HepG2 (cell line): ENCODE data around the gene MMP28. TPM values are rescaled to one million over a fixed set of nuclear protein-coding genes. Genes with fewer than 3 reads are reported as not detected.

Experiments
- ATAC-seq: fragments of 200-7000 bp; cut with Tn5 transposase; 3 replicates; pipeline ENCODE4 v1.9.1; 2020; ENCODE audit warnings: mild to moderate bottlenecking, moderate library complexity
- BruUV-seq: library from RNA; stranded (reverse); fragments of 400-500 nt; replicated peaks from 2 replicates; lab custom pipeline; 2021; lab: Mats Ljungman, UMichigan
- CTCF ChIA-PET: fragments of 300-600 bp; formaldehyde crosslinking; extraction: SDS; loops from one replicate; lab custom pipeline; 2021; ENCODE audit warnings: low total read pairs, inconsistent platforms, low intra/inter-chr PET ratio; lab: Yijun Ruan, JAX
- POLR2A ChIA-PET: fragments of 350-600 bp; sonication (Branson Sonifier 250); formaldehyde crosslinking; loops from one replicate; lab custom pipeline; 2020; ENCODE audit warnings: antibody characterized with exemption, inconsistent platforms; lab: Yijun Ruan, JAX
- DNase-seq: peaks from one replicate; pipeline ENCODE4 v3.0.0-alpha.2; 2015; ENCODE audit warnings: low spot score
- FAIRE-seq: peaks from 3 replicates; lab custom pipeline; 2011; peaks lifted over from hg19 to GRCh38; lab: Jason Lieb, UNC
- H2AFZ ChIP-seq: one replicate; pipeline ENCODE4 v1.6.1; 2011; ENCODE audit warnings: low read length, inconsistent platforms
- H3K27ac ChIP-seq: fragments of 300-600 bp; 3 replicates; pipeline ENCODE4 v1.8.0; 2011; ENCODE audit warnings: mixed run types, mild to moderate bottlenecking, mixed read lengths, low read length, inconsistent platforms; ENCODE audit not compliant: insufficient read depth; ENCODE audit errors: extremely low read length
- H3K27me3 ChIP-seq, 2 experiments: fragments of 200-600 bp in 1 of 2; 2 replicates in 1 of 2; 3 replicates in 1 of 2; pipeline versions ENCODE4 v1.6.0 to v1.8.0; 2011; ENCODE audit warnings: low read length in 2 of 2, mild to moderate bottlenecking in 2 of 2, moderate library complexity in 2 of 2, inconsistent platforms in 1 of 2; ENCODE audit not compliant: insufficient read depth in 2 of 2, control insufficient read depth in 1 of 2
- H3K36me3 ChIP-seq, 2 experiments: fragments of 200-600 bp in 1 of 2; replicated peaks in 1 of 2; 2 replicates in 1 of 2; 3 replicates in 1 of 2; pipeline versions ENCODE4 v1.5.1 to v1.8.0; 2011; ENCODE audit warnings: low read length in 2 of 2, inconsistent platforms in 1 of 2; ENCODE audit not compliant: insufficient read depth in 2 of 2, control insufficient read depth in 1 of 2
- H3K4me1 ChIP-seq: 2 replicates; pipeline ENCODE4 v1.5.1; 2012; ENCODE audit warnings: low read length, inconsistent platforms; ENCODE audit not compliant: insufficient read depth
- H3K4me2 ChIP-seq: 2 replicates; pipeline ENCODE4 v1.6.0; 2011; ENCODE audit warnings: low read depth, low read length, inconsistent platforms
- H3K4me3 ChIP-seq, 3 experiments: fragments of 200-600 bp in 1 of 3; sonication (generic), shearing (Covaris generic) in 1 of 3; replicated peaks in 1 of 3; 2 replicates each; pipeline ENCODE4 v1.5.1; 2011 to 2016; ENCODE audit warnings: low read length in 3 of 3, inconsistent platforms in 2 of 3, low read depth in 2 of 3, mild to moderate bottlenecking in 2 of 3, control low read depth in 1 of 3, mixed read lengths in 1 of 3; ENCODE audit not compliant: insufficient read depth in 1 of 3
- H3K79me2 ChIP-seq: one replicate; pipeline ENCODE4 v1.6.1; 2011; ENCODE audit warnings: low read length, inconsistent platforms; ENCODE audit not compliant: insufficient read depth
- H3K9ac ChIP-seq: 2 replicates; pipeline ENCODE4 v1.6.0; 2011; ENCODE audit warnings: mild to moderate bottlenecking, low read depth, low read length, inconsistent platforms; ENCODE audit not compliant: insufficient read depth
- H3K9me3 ChIP-seq: 2 replicates; pipeline ENCODE4 v1.5.1; 2012; ENCODE audit warnings: mild to moderate bottlenecking, low read length
- H4K20me1 ChIP-seq: 2 replicates; pipeline ENCODE4 v1.6.0; 2011; ENCODE audit warnings: inconsistent platforms, mild to moderate bottlenecking, low read length, moderate library complexity; ENCODE audit not compliant: insufficient read depth
- BRCA1 ChIP-seq: sonication (generic); formaldehyde crosslinking; IDR thresholded peaks from 2 replicates; pipeline ENCODE4 v1.4.0; 2020; ENCODE audit warnings: missing genetic modification reagents
- HDAC2 ChIP-seq: sonication (generic); formaldehyde crosslinking; IDR thresholded peaks from 2 replicates; pipeline ENCODE4 v1.4.0; 2020; ENCODE audit warnings: missing genetic modification reagents
- IKZF5 ChIP-seq: IDR thresholded peaks from 2 replicates; pipeline ENCODE4 v1.6.1; 2018; ENCODE audit warnings: missing genetic modification reagents, mild to moderate bottlenecking, missing compliant biosample characterization
- PLRG1 ChIP-seq: fragments of 450-650 bp; conservative IDR thresholded peaks from 2 replicates; pipeline ENCODE4 v1.6.1; 2016
- SRSF9 ChIP-seq: fragments of 200-400 bp; formaldehyde crosslinking; IDR thresholded peaks from 2 replicates; pipeline ENCODE4 v1.6.1; 2018; ENCODE audit warnings: borderline replicate concordance, mild to moderate bottlenecking, low read depth, low read length; ENCODE audit not compliant: insufficient read depth, poor library complexity, severe bottlenecking
- TSC22D2 ChIP-seq: sonication (generic); formaldehyde crosslinking; IDR thresholded peaks from 2 replicates; pipeline ENCODE4 v1.5.1; 2020; ENCODE audit warnings: missing genetic modification reagents, mild to moderate bottlenecking, borderline replicate concordance
- ZC3H13 ChIP-seq: sonication (generic); formaldehyde crosslinking; IDR thresholded peaks from 2 replicates; pipeline ENCODE4 v1.8.1; 2023; ENCODE audit warnings: mild to moderate bottlenecking, missing genetic modification reagents, moderate library complexity
- ZFP62 ChIP-seq: sonication (generic); formaldehyde crosslinking; IDR thresholded peaks from 2 replicates; pipeline ENCODE4 v1.4.0; 2020; ENCODE audit warnings: missing genetic modification reagents
- ZNF10 ChIP-seq: sonication (generic); formaldehyde crosslinking; IDR thresholded peaks from 2 replicates; pipeline ENCODE4 v1.4.0; 2020; ENCODE audit warnings: mild to moderate bottlenecking, low read depth, missing genetic modification reagents, borderline replicate concordance
- ZNF230 ChIP-seq: sonication (generic); formaldehyde crosslinking; IDR thresholded peaks from 2 replicates; pipeline ENCODE4 v1.4.0; 2020; ENCODE audit warnings: mild to moderate bottlenecking, missing genetic modification reagents
- ZNF329 ChIP-seq: sonication (generic); formaldehyde crosslinking; IDR thresholded peaks from 2 replicates; pipeline ENCODE4 v1.9.0; 2021; ENCODE audit warnings: low read depth, mild to moderate bottlenecking, missing genetic modification reagents
- ZNF547 ChIP-seq: sonication (generic); formaldehyde crosslinking; IDR thresholded peaks from 2 replicates; pipeline ENCODE4 v1.5.1; 2020; ENCODE audit warnings: mild to moderate bottlenecking, missing genetic modification reagents
- ZNF646 ChIP-seq: sonication (generic); formaldehyde crosslinking; IDR thresholded peaks from 2 replicates; pipeline ENCODE4 v1.9.0; 2021; ENCODE audit warnings: mild to moderate bottlenecking, missing genetic modification reagents
- WGBS: methylation state at CpG from one replicate; pipeline ENCODE4 v1.1.6; 2017; ENCODE audit warnings: low lambda C conversion rate; 5-methylcytosine and 5-hydroxymethylcytosine counted together
- in situ Hi-C: cut with HindIII; loops from 2 replicates; pipeline ENCODE4 v1.10.0; 2017; ENCODE audit warnings: low pct_unique_long_range_greater_than_20kb; ENCODE audit not compliant: extremely low pct_ligation_motif_present
- intact Hi-C: fragments of 100-400 bp; cut with micrococcal nuclease; formaldehyde crosslinking; loops from one replicate; pipeline ENCODE4 v1.10.0; 2022; ENCODE audit not compliant: unreplicated experiment
- polyA plus RNA-seq, 8 experiments: library from polyadenylated mRNA; depleted of rRNA in 3 of 8; stranded (reverse) in 7 of 8; unstranded in 1 of 8; fragments of >200 nt; fragmentation: Illumina TruSeq in 4 of 8; extraction: Trizol in 4 of 8; gene quantifications; 2 replicates each; pipeline versions ENCODE4 v1.2.1 to v1.2.3, GENCODE V29; 2011 to 2016; ENCODE audit warnings: low read depth in 4 of 8, missing spikeins in 1 of 8, mixed read lengths in 1 of 8; ENCODE audit not compliant: insufficient read depth in 1 of 8
- total RNA-seq, 5 experiments: library from RNA; depleted of rRNA; stranded (reverse); fragments of >200 nt; fragmentation: Illumina TruSeq; extraction: Trizol; gene quantifications; 2 replicates each; pipeline ENCODE4 v1.2.3, GENCODE V29; 2016; ENCODE audit warnings: low read depth in 1 of 5

Gene MMP28
- total and polyA plus RNA-seq, 2 of the 13 experiments (the other 11 are each of a cell fraction or from before 2014, with no cell fraction given): not detected

GRCh38 chr17:35765086-35765710 is 30.2 kb downstream of the MMP28 start (continued):
- TF ChIP-seq IKZF5 (CRISPR knock-in tag) (no peak), PLRG1 (no peak), ZNF547 (CRISPR knock-in tag) (no peak), SRSF9 (no peak), HDAC2 (CRISPR knock-in tag) (no peak), TSC22D2 (no peak), ZFP62 (no peak), ZNF10 (CRISPR knock-in tag) (no peak), ZNF329 (CRISPR knock-in tag) (no peak)

GRCh38 chr17:35764123-35764991 is 31.1 kb downstream of the MMP28 start:
- Histone ChIP-seq H4K20me1 (no peaks in the 10 kb centered on the region), H3K27me3 (peaks cover 3 to 33% of the 10 kb centered on the region in 2 experiments; a peak in 3 of 5 replicates), H3K4me2 (peak overlapping the region; percentile 86), H3K4me3 (peak overlapping the region; percentile 26 to 76 (median 52); a peak in 5 of 6 replicates), H3K9ac (peak overlapping the region; percentile 34; the same call in 1 of the 2 replicates), H3K9me3 (no peaks in the 10 kb centered on the region), H2AFZ (no peak overlapping the region), H3K36me3 (no peaks in the 10 kb centered on the region), H3K4me1 (peaks cover 28% of the 10 kb centered on the region), H3K79me2 (no peaks in the 10 kb centered on the region), H3K27ac (no peak overlapping the region)
- no TSS peak for BruUV-seq
- CTCF ChIA-PET: interaction anchor here (1.0 to 3.0 kb wide), 4 partner anchors 17 to 152 kb away, joined by 3 to 50 read pairs (median 16); partner anchors contain the start of gene TAF15
- no peak for FAIRE-seq
- POLR2A ChIA-PET: interaction anchor here (0.8 to 4.5 kb wide), 4 partner anchors 11 to 186 kb away, joined by 4 to 60 read pairs (median 5); partner anchors contain the start of genes GAS2L2, PEX12, RASL10B and TAF15
- WGBS: 6% methylated on average over 25 of the region's 75 CpGs
- peak; percentile 78 for DNase-seq
- intact Hi-C loops (loop anchor here (1.0 kb wide), 2 partner anchors 40 to 45 kb away; partner anchors contain the start of gene TAF15), in situ Hi-C loops (loop anchor here (5.0 kb wide), 1 partner anchor 43 kb away; the partner anchor contains the start of gene TAF15)
- ATAC-seq: peak; percentile 93
- TF ChIP-seq BRCA1 (no peak), ZC3H13 (CRISPR knock-in tag) (0 out of 2 replicates have a peak, but pooled peaks have one; percentile 67), ZNF646 (CRISPR knock-in tag) (no peak), ZNF230 (CRISPR knock-in tag) (peak; percentile 82; the same call in 1 of the 2 replicates)
